Mesenchymal stem cell (in vitro differentiated cells and primary cell): ENCODE data around the gene ATP2B3.

Experiments
- DNase-seq: peaks from one replicate; pipeline ENCODE4 v3.0.0-alpha.2; 2013
- H2AFZ ChIP-seq: one replicate; pipeline ENCODE4 v1.6.1; 2013; ENCODE audit warnings: low read depth, mild to moderate bottlenecking, control low read depth, inconsistent platforms, low read length, moderate library complexity
- H2AK5ac ChIP-seq: 2 replicates; pipeline ENCODE4 v1.6.1; 2013; ENCODE audit warnings: low read length, moderate library complexity, mild to moderate bottlenecking, inconsistent platforms; ENCODE audit not compliant: severe bottlenecking
- H2BK120ac ChIP-seq: one replicate; pipeline ENCODE4 v1.6.1; 2013; ENCODE audit warnings: low read depth, mild to moderate bottlenecking, inconsistent platforms, low read length, moderate library complexity
- H2BK12ac ChIP-seq, 2 experiments: one replicate each; pipeline ENCODE4 v1.6.1; 2013; ENCODE audit warnings: inconsistent platforms in 2 of 2, low read length in 2 of 2, mild to moderate bottlenecking in 2 of 2, moderate library complexity in 2 of 2, control low read depth in 1 of 2
- H2BK15ac ChIP-seq: one replicate; pipeline ENCODE4 v1.6.1; 2013; ENCODE audit warnings: mild to moderate bottlenecking, low read depth, inconsistent platforms; ENCODE audit not compliant: poor library complexity, severe bottlenecking
- H2BK5ac ChIP-seq: 2 replicates; pipeline ENCODE4 v1.6.1; 2013; ENCODE audit warnings: low read depth, mild to moderate bottlenecking, low read length, control low read depth, inconsistent platforms; ENCODE audit not compliant: poor library complexity, severe bottlenecking
- H3K14ac ChIP-seq, 2 experiments: one replicate each; pipeline ENCODE4 v1.6.1; 2013; ENCODE audit warnings: inconsistent platforms in 2 of 2, low read length in 2 of 2, control low read depth in 1 of 2, mild to moderate bottlenecking in 1 of 2, moderate library complexity in 1 of 2
- H3K18ac ChIP-seq, 2 experiments: one replicate each; pipeline ENCODE4 v1.6.1; 2013; ENCODE audit warnings: inconsistent platforms in 2 of 2, low read length in 2 of 2, control low read depth in 1 of 2, low read depth in 1 of 2, mild to moderate bottlenecking in 1 of 2
- H3K23ac ChIP-seq, 2 experiments: one replicate each; pipeline ENCODE4 v1.6.1; 2013; ENCODE audit warnings: inconsistent platforms in 2 of 2, low read length in 2 of 2, mild to moderate bottlenecking in 2 of 2, moderate library complexity in 2 of 2, control low read depth in 1 of 2
- H3K27ac ChIP-seq: 2 replicates; pipeline ENCODE4 v1.5.1; 2013; ENCODE audit warnings: mild to moderate bottlenecking, moderate library complexity, low read length, control low read depth, inconsistent platforms; ENCODE audit not compliant: poor library complexity, severe bottlenecking
- H3K27me3 ChIP-seq, 2 experiments: 2 replicates each; pipeline versions ENCODE4 v1.6.1 to v1.7.0; 2013; ENCODE audit warnings: low read length in 2 of 2, mild to moderate bottlenecking in 2 of 2, moderate library complexity in 2 of 2, control low read depth in 1 of 2, inconsistent platforms in 1 of 2; ENCODE audit not compliant: control insufficient read depth in 1 of 2, insufficient read depth in 1 of 2
- H3K36me3 ChIP-seq, 2 experiments: 2 replicates each; pipeline versions ENCODE4 v1.6.1 to v1.7.0; 2013; ENCODE audit warnings: low read length in 2 of 2, control low read depth in 1 of 2, inconsistent platforms in 1 of 2, low read depth in 1 of 2, mild to moderate bottlenecking in 1 of 2; ENCODE audit not compliant: insufficient read depth in 2 of 2, control insufficient read depth in 1 of 2
- H3K4ac ChIP-seq, 2 experiments: one replicate each; pipeline ENCODE4 v1.6.1; 2013; ENCODE audit warnings: inconsistent platforms in 2 of 2, low read length in 2 of 2, mild to moderate bottlenecking in 2 of 2, moderate library complexity in 2 of 2, control low read depth in 1 of 2, low read depth in 1 of 2
- H3K4me1 ChIP-seq: 2 replicates; pipeline ENCODE4 v1.6.1; 2013; ENCODE audit warnings: low read depth, low read length, control low read depth; ENCODE audit not compliant: control insufficient read depth, insufficient read depth
- H3K4me2 ChIP-seq: 2 replicates; pipeline ENCODE4 v1.6.1; 2013; ENCODE audit warnings: low read length, mild to moderate bottlenecking, inconsistent platforms; ENCODE audit not compliant: poor library complexity, severe bottlenecking
- H3K4me3 ChIP-seq, 2 experiments: 2 replicates each; pipeline versions ENCODE4 v1.5.1 to v1.7.0; 2013; ENCODE audit warnings: low read length in 2 of 2, mild to moderate bottlenecking in 2 of 2, control low read depth in 1 of 2, low read depth in 1 of 2; ENCODE audit not compliant: insufficient read depth in 1 of 2
- H3K79me1 ChIP-seq: replicated peaks from 2 replicates; pipeline ENCODE4 v1.6.1; 2013; ENCODE audit warnings: mild to moderate bottlenecking, control low read depth, low read length, inconsistent platforms; ENCODE audit not compliant: poor library complexity, severe bottlenecking
- H3K9ac ChIP-seq: 2 replicates; pipeline ENCODE4 v1.7.0; 2013; ENCODE audit warnings: mild to moderate bottlenecking, low read length, moderate library complexity
- H3K9me3 ChIP-seq: 2 replicates; pipeline ENCODE4 v1.7.0; 2013; ENCODE audit warnings: mild to moderate bottlenecking, low read length; ENCODE audit not compliant: control insufficient read depth
- H4K8ac ChIP-seq: one replicate; pipeline ENCODE4 v1.6.1; 2013; ENCODE audit warnings: inconsistent platforms, mild to moderate bottlenecking, low read length, moderate library complexity
- H4K91ac ChIP-seq: one replicate; pipeline ENCODE4 v1.6.1; 2013; ENCODE audit warnings: mild to moderate bottlenecking, low read length, inconsistent platforms
- WGBS: methylation state at CpG from one replicate; pipeline ENCODE4 v1.1.7; 2013; ENCODE audit warnings: mixed read lengths; 5-methylcytosine and 5-hydroxymethylcytosine counted together

ATP2B3 gene

DNA sequence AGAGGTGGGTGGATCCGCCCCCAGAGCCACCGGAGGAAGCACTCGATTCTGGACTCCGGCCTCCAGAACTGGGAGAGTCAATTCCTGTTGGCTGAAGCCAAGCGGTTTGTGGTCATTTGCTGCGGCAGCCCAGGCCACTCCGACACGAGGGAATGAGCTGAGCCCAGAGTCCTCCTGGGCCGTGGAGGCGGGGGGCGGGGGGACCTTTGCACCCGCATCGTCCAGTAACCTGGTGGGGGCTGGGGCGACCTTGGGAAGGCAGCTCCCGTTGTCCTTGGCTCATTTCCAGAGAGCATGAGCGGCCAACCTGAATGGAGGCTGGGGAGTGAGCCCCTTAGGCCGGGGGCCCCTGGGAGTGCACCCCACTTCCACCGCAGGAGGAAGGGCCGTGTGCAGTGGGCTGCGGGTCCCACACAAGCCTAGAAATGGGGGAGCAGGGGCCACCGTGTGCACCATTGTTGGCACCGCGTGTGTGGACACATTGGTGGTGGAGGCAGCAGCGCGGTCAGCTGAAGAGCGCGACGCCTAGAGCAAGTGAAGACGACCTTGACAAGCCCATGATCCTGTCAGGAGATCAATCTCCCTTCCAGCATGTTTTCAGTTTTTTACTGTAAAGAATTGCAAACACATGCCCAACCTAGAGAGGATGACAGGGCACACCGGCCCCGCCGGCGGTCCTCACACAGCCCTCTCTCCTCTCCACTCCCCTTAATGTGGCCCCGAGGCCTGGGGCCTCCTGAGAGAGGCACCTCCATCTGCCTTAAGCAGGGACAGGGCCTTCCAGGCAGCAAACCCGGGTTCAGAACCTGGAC, 109.6 kb downstream of the ATP2B3 start:
- Histone ChIP-seq H2BK5ac (peak overlapping the region; percentile 44), H3K4me1 (peaks cover 33% of the 10 kb centered on the region), H4K8ac (no peak overlapping the region), H2BK15ac (no peak overlapping the region), H3K79me1 (no peaks in the 10 kb centered on the region), H3K9me3 (peaks cover 24% of the 10 kb centered on the region), H3K14ac (no peak overlapping the region), H2AK5ac (no peak overlapping the region), H4K91ac (no peak overlapping the region), H3K4me2 (no peak overlapping the region), H2AFZ (no peak overlapping the region), H3K18ac (no peak overlapping the region), H3K27ac (peak overlapping the region; percentile 70), H3K4ac (no peak overlapping the region), H3K4me3 (no peak overlapping the region), H3K23ac (no peak overlapping the region), H3K27me3 (peaks cover 0 to 85% of the 10 kb centered on the region in 2 experiments), H3K9ac (no peak overlapping the region), H3K36me3 (no peaks in the 10 kb centered on the region), H2BK12ac (no peak overlapping the region), H2BK120ac (no peak overlapping the region)
- DNase-seq: no peak
- WGBS: 89% methylated on average over 27 of the region's 35 CpGs

DNA sequence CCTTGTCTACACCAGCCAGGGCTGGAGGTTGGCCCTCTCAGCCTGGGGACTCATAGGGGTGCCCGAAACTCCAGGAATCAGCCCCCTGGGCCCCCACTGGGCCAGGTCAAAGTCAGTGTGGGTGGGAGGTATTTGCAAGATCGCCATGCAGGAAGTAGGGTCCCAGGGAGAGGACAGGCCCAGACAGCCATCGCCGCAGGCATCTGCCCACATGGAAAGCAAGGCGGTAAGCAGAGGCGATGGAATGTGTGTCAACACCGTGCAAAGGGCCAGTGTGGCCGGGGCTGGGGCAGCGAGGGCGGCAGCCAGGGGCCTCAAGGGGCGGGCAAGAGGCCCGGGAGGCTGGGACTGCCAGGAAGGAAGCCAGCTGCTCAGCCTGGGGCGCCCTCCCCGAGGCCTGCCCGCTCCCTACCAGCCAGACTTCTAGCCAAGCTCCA, 110.3 kb downstream of the ATP2B3 start:
- no peak overlapping the region for H4K8ac ChIP-seq
- H3K4me3 ChIP-seq: no peak overlapping the region
- DNase-seq: no peak
- H2BK5ac ChIP-seq: peak overlapping the region; percentile 44
- H3K79me1 ChIP-seq: no peaks in the 10 kb centered on the region
- H3K4ac ChIP-seq: no peak overlapping the region
- WGBS: 75% methylated on average over 6 of the region's 15 CpGs
- peak overlapping the region; percentile 70 for H3K27ac ChIP-seq
- no peak overlapping the region for H4K91ac ChIP-seq
- no peak overlapping the region for H3K14ac ChIP-seq
- no peak overlapping the region for H2AFZ ChIP-seq
- H2BK12ac ChIP-seq: no peak overlapping the region
- H2BK15ac ChIP-seq: no peak overlapping the region
- no peak overlapping the region for H2BK120ac ChIP-seq
- no peak overlapping the region for H3K18ac ChIP-seq
- no peaks in the 10 kb centered on the region for H3K36me3 ChIP-seq
- peaks cover 0 to 79% of the 10 kb centered on the region in 2 experiments for H3K27me3 ChIP-seq
- peak overlapping the region; percentile 29 for H2AK5ac ChIP-seq
- peaks cover 31% of the 10 kb centered on the region for H3K4me1 ChIP-seq
- H3K4me2 ChIP-seq: no peak overlapping the region
- H3K9ac ChIP-seq: no peak overlapping the region
- H3K9me3 ChIP-seq: peaks cover 24% of the 10 kb centered on the region
- H3K23ac ChIP-seq: no peak overlapping the region

GRCh38 chrX:153628129-153628528, 110.7 kb downstream of the ATP2B3 start:
- Histone ChIP-seq H3K4me1 (peaks cover 30% of the 10 kb centered on the region), H4K8ac (no peak overlapping the region), H3K18ac (no peak overlapping the region), H3K36me3 (no peaks in the 10 kb centered on the region), H3K4ac (no peak overlapping the region), H3K27ac (peak overlapping the region; percentile 30), H2BK120ac (no peak overlapping the region), H3K27me3 (peaks cover 0 to 75% of the 10 kb centered on the region in 2 experiments), H2BK5ac (no peak overlapping the region), H3K9ac (no peak overlapping the region), H3K4me2 (no peak overlapping the region), H4K91ac (no peak overlapping the region), H2BK12ac (no peak overlapping the region), H3K4me3 (no peak overlapping the region), H3K23ac (no peak overlapping the region), H3K9me3 (peaks cover 24% of the 10 kb centered on the region), H2AK5ac (no peak overlapping the region), H3K79me1 (no peaks in the 10 kb centered on the region), H3K14ac (no peak overlapping the region), H2AFZ (no peak overlapping the region), H2BK15ac (no peak overlapping the region)
- WGBS: 98% methylated on average over 8 of the region's 8 CpGs
- DNase-seq: no peak

GRCh38 chrX:153628665-153629064, 111.2 kb downstream of the ATP2B3 start:
- Histone ChIP-seq H3K23ac (no peak overlapping the region), H3K36me3 (no peaks in the 10 kb centered on the region), H2BK15ac (no peak overlapping the region), H3K9ac (no peak overlapping the region), H3K4me3 (no peak overlapping the region), H2BK5ac (no peak overlapping the region), H2BK120ac (no peak overlapping the region), H2AFZ (no peak overlapping the region), H4K91ac (no peak overlapping the region), H2BK12ac (no peak overlapping the region), H3K18ac (no peak overlapping the region), H4K8ac (no peak overlapping the region), H3K4me2 (no peak overlapping the region), H2AK5ac (no peak overlapping the region), H3K4me1 (peaks cover 24% of the 10 kb centered on the region), H3K14ac (no peak overlapping the region), H3K9me3 (peaks cover 24% of the 10 kb centered on the region), H3K27ac (no peak overlapping the region), H3K79me1 (no peaks in the 10 kb centered on the region), H3K27me3 (peaks cover 0 to 71% of the 10 kb centered on the region in 2 experiments), H3K4ac (no peak overlapping the region)
- 90% methylated on average over 12 of the region's 12 CpGs for WGBS
- no peak for DNase-seq
